Measurements from ENCODE around the gene DYNC1I1.
A peak's percentile ranks its signal among the peaks of the same experiment; 100 is the strongest.

The DYNC1I1 gene

GRCh38 chr7:95794917-95795515, 22.7 kb downstream of the DYNC1I1 start:
- DNase-seq: no peak

DNA sequence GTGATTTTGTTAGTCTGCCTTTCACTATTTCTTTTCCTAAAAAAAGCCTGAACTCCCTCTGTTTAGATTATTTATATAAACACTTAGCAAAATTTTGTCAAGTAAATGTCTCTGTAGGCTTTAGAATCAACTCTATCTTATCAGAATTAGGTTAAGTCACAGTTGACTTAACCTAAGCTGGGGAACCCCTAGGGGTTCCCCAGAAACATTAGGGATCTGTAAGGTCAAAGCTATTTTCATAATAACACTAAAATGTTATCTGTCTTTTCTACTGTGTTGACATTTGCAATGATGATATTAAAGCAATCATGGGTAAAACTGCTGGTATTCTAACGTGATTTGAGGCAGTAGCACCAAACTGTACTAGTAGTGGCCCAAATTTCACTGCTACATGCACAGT, 24.3 kb downstream of the DYNC1I1 start:
- DNase-seq: no peak

- DNase-seq: peak; percentile 42
Observed at GRCh38 chr7:95798401-95798930, 26.1 kb downstream of the DYNC1I1 start.

DNA sequence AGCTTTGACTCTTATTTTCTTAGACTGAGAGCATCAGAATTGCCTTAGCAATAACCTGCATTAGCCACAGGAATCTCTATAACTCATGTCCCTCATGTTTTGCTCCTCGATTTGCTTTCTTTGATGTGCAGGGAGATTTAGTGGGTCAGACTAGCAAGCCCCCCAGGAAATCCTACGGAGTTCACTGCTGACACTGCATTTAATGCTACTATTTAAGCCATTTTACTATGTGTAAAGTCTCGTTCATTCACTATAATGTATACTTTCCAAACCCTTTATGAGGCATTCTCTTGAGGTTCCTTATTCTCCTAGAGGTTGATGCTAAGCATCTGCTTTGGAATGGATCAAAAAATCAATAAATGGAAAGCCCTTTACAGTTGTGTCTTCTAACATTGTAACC, 28.4 kb downstream of the DYNC1I1 start:
- DNase-seq: no peak

DNA sequence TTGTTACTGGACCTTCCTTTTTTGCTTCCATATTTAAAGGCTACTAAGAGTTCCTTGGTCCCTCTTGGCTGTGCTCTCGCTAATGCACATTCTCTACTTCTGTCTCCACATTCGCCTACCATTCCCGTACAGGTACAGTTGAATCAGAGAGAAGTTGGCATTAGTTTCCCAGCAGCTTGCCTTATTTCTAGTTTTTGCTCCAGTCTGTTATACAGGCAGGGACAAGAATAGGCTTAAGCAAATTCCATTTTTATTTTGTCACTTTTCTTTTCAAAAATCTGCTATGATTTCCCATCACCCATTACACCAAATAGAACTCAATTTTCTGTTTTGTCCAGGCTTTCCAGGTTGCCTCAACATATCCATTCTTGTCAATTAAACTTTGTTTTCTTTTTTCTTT, 29.9 kb downstream of the DYNC1I1 start:
- no peak for DNase-seq

DNA sequence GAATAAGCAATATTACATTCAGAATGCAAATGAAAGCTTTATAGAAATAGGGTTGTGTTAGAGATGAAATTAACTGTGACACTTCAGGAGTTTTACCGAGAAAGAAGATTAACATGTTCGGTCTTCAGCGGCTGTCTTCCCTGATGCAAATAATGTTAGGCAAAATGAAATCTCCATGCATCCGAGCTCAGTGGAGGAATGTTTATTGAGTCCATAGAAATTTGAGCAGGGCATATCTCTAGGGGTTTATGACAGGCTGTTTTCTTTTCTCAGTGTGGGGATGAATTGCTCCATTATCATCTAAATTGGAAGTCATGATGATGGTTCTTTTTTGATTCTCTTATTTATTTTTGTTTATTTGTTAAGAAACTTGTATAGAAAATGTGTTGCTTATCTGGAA, 31.7 kb downstream of the DYNC1I1 start:
- DNase-seq: no peak

DNA sequence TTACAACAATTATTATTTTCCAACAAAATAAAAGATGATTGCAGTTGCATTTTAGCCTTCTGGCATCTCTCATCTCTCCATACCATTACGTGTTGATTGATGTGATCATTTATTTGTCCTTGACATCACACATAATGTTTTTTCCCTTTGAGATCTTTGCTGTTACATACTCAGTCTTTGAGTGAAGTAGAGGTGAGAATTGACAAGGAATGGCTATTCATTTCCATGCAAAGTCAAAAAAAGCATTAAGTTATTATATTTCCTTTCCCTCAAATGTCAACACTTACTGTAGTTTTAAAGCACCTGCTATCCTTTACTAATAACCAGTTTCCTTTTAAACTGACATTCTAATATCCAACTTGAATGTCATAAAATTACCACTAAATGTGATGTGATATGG, 33.6 kb downstream of the DYNC1I1 start:
- no peak for DNase-seq

GRCh38 chr7:95808396-95808795, 36.0 kb downstream of the DYNC1I1 start:
- no peak for DNase-seq

GRCh38 chr7:95811846-95812445, 39.6 kb downstream of the DYNC1I1 start:
- DNase-seq: no peak

DNA sequence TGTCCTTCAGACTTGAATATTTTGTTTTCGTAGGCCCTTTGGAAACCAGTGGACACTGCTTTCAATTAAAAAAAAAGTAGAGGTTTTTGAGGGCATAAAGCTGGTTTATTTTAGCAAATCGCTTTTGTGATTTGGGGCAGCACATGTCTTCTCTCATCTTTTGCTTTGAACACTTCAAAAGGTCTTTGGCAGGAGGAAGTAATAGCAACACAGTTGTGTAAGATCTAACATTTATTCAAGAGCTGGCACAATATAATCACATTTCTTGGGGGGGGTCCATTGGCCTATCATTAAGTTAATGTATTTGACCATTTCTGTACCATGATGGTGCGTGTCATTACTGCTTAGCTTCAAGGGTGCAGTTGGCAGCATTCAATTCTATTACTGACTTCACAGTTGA, 42.4 kb downstream of the DYNC1I1 start:
- no peak for DNase-seq

DNA sequence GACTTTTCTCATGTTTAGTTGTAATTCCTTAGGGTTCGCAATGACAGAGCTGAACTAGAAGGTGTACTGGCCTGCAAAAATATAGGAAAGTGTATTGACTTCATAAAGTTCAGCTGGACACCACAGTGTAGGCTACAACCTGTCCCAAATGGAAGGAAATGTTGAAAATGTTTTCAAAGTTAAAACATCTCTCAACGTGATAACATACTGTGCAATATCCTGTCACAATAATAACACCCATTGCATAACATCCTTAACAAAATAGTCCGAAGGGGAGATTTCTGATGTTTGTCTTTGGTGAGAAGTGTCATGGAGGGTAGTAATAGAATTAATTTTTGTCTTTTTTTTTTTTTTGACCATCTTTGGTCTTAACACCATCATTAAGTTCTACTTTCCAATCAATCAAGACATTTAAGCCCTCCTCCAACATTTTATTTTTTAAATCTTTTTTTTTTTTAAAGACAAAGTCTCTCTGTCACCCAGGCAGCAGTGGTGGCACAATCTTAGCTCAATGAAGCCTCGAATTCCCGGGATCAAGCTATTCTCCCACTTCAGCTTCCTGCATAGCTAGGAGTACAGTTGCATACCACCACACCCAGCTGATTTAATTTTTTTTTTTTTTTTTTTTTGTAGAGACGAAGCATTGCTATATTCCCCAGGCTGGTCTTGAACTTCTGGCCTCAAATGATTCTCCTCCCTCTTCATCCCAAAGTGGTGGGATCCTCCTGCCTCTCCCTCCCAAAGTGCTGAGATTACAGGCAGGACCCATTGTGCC, 45.7 kb downstream of the DYNC1I1 start:
- no peak for DNase-seq

DNA sequence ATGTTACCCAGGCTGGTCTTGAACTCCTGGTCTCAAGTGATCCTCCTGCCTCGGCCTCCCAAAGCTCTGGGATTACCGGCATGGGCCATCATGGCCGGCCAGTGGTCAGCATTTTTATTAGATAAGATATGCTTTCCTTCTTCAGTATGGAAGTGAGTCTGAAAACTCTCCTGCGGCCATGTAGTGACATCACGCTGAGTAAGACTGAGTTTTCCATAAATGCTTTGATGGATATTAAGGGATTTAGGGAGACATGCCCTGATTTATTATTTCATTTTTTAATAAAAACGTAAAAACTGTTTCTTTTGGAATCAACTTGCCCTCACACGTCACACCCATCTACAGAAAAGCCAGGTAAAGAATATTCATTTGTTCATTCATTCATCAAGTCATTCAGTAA, 48.4 kb downstream of the DYNC1I1 start:
- DNase-seq: no peak

GRCh38 chr7:95822717-95823116, 50.4 kb downstream of the DYNC1I1 start:
- DNase-seq: no peak

- no peak for DNase-seq
Observed at GRCh38 chr7:95824616-95825015, 52.3 kb downstream of the DYNC1I1 start.

GRCh38 chr7:95828824-95829790, 56.8 kb downstream of the DYNC1I1 start:
- no peak for DNase-seq

DNA sequence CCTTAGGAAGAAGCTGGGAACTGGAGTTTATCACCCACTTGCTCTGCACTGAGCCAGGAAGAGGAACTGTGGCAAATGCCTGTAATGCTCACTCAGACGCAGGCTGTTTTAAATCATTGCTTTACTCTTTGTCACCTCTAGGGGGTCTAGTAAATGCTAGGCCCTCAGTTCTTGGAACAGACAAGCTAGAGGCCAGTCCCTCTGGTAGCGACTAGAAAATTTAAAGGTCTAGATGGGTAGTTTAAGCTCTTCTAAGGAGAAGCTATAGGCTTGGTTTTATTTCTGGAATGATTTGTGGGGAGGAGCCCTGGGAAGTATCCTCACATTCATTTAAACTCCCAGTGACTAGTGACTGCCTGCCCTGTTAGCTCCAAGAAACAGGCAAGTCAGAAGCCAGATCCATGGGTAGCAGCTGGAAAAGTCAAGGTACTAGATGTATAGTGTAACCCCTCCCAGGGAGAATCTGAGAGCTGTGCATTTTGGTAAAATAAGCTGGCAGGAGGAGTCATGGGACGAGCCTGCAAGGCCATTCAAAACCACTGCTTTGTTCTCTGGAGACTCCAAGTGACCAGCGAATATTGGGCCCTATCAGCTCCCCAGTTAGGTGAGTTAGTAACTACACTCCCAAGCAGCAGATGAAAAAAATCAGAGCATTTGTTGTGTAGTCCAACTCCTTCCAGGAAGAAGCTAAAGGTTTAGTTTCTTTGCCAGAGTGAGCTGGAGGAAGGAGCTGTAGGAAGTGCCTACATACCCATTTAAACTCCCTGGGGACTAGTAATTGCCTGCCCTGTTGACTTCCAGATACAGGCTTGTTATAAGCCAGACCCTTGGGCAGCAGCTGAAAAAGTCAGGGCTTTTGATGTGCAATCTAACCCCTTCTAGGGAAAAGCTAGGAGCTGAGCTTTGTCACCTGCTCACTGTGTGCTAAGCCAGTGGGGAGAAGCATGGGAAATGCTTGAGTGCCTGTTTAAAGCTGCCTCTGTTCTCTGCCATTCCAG, 68.9 kb downstream of the DYNC1I1 start:
- DNase-seq: no peak

DNA sequence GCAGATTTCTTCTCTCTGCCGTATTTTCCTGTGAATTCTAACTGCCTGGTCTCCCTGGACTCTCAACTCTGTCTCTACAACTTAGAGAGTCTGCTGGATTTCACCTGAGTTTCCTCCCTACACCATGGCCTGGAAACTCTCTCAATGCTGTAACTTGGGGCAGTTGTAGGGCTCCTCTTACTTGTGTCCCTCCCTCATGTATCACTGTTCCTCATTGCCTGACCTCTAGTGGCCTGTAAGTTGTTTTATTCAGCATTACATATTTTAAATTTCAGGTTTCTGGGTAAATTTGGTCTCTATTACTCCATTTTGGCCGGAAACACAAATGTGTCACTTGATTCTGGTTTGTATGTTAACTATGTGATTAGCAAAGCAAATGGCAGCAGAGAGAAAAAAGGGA, 70.9 kb downstream of the DYNC1I1 start:
- no peak for DNase-seq

GRCh38 chr7:95845007-95845406, 72.7 kb downstream of the DYNC1I1 start:
- no peak for DNase-seq

GRCh38 chr7:95847061-95847460, 74.7 kb downstream of the DYNC1I1 start:
- DNase-seq: no peak

DNA sequence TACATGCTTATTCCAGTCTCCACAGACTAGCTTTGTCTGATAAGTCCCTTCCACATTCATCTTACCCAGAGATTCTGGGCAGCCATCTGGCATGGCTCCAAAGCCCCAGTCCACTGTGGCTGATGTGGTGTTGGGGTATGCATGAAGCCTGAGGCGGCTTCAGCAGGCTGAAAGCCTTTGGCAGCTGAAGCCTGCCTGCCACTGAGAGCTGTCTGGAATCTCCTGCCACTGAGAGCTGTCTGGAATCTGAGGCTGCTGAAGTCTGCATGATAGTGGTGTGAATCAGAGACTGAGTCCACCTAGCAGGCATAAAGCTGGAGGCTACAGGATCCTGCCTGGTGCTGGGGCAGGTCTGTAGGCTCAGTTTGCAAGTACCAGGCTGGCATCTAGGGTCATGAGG, 87.1 kb downstream of the DYNC1I1 start:
- no peak for DNase-seq

GRCh38 chr7:95861041-95861440, 88.7 kb downstream of the DYNC1I1 start:
- no peak for DNase-seq

DNA sequence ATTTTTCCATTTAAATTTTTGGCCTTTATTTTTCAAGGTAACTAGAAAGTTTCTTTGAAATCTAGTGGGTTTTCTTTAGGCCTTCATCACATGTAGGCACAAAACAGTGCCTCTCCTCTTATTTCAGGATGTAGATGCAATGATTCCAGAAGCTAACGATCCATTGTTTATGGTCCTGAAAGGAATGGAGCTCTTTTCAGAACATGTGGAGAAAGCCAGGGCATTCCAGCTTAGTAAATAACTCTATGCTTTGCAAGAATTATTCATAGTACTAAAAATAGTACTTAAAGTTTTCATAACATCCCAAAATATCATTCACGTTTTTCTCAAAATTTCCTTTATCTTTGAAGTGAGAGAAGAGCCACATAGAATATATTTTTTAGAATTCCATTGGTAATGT, 91.3 kb downstream of the DYNC1I1 start:
- no peak for DNase-seq

All from NCI-H510A (cell line).